ENCODE results near the gene MRPL14. TPM values are rescaled to one million over a fixed set of nuclear protein-coding genes. Genes with fewer than 3 reads are reported as not detected.
A peak's percentile ranks its signal among the peaks of the same experiment; 100 is the strongest.

The MRPL14 gene
- total RNA-seq, 2 experiments from 2014 or later: 37.6 to 47.2 TPM

- no peak for DNase-seq
- no peaks in the 10 kb centered on the region for H3K36me3 Mint-ChIP-seq (ENCODE audit: low read depth)
- peaks cover 21% of the 10 kb centered on the region for H3K4me1 Mint-ChIP-seq
- no peaks in the 10 kb centered on the region for H3K9me3 Mint-ChIP-seq
- POLR2A ChIA-PET: no interaction called here
- H3K27me3 Mint-ChIP-seq: peaks cover 18% of the 10 kb centered on the region
- CTCF ChIA-PET: interaction anchor here (0.8 to 4.8 kb wide), 5 partner anchors 8 to 303 kb away, joined by 3 to 38 read pairs (median 5); partner anchors contain the start of gene VEGFA
- peak overlapping the region; percentile 44 for H3K4me3 Mint-ChIP-seq
- peak overlapping the region; percentile 66 for H3K27ac Mint-ChIP-seq
These were observed 55.4 kb downstream of the MRPL14 start for GRCh38 chr6:44071670-44072451.

DNA sequence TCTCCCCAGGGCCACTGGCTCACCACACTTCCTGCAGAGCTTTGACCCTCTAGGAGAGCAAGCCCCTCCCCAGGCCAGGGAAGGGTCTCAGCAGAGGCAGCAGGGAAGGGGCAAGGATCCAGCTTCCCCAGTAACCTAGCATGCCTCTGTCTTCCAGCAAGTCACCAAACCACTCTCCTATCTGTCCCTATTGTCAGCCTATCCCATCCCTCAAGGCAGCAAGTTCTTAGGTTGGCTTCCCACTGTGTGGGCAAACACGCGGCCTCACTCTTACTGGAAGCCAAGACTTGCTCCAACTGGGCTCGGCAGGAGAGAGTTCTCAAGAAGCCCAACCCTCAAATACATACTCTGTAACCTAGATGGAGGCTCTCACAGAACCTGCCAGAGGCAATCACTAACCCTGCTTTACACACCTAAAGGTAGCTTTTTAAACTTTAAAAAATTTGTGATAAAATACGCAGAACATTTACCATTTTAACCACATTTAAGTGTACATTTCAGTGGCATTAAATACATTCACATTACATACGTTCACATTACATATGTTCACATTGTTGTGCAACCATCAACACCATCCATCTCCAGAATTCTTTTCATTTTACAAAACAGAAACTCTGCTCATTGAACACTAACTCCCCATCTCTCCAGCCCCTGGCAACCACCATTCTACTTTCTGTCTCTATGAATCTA is 58.5 kb downstream of the MRPL14 start:
- CTCF ChIA-PET: interaction anchor here (0.6 to 1.2 kb wide), 4 partner anchors 11 to 307 kb away, joined by 3 to 4 read pairs (median 4); no protein-coding TSS in a partner anchor

GRCh38 chr6:44067173-44068139 is 59.8 kb downstream of the MRPL14 start:
- peaks cover 18% of the 10 kb centered on the region for H3K27me3 Mint-ChIP-seq
- no peak overlapping the region for H3K27ac Mint-ChIP-seq
- DNase-seq: no peak
- ChIA-PET CTCF (interaction anchor here (0.6 to 1.4 kb wide), 7 partner anchors 8 to 305 kb away, joined by 3 to 8 read pairs (median 3); no protein-coding TSS in a partner anchor), POLR2A (no interaction called here)
- H3K9me3 Mint-ChIP-seq: no peaks in the 10 kb centered on the region
- no peaks in the 10 kb centered on the region for H3K36me3 Mint-ChIP-seq (ENCODE audit: low read depth)
- no peak overlapping the region for H3K4me3 Mint-ChIP-seq
- peaks cover 3% of the 10 kb centered on the region for H3K4me1 Mint-ChIP-seq

More for the DNA sequence above, 58.5 kb downstream of the MRPL14 start:
- Mint-ChIP-seq H3K4me1 (peaks cover 9% of the 10 kb centered on the region), H3K27me3 (peaks cover 18% of the 10 kb centered on the region), H3K4me3 (no peak overlapping the region), H3K9me3 (no peaks in the 10 kb centered on the region), H3K27ac (no peak overlapping the region), H3K36me3 (ENCODE audit: low read depth) (no peaks in the 10 kb centered on the region)
- no peak for DNase-seq
- POLR2A ChIA-PET: no interaction called here

- H3K4me1 Mint-ChIP-seq: no peaks in the 10 kb centered on the region
- no peaks in the 10 kb centered on the region for H3K9me3 Mint-ChIP-seq
- peaks cover 18% of the 10 kb centered on the region for H3K27me3 Mint-ChIP-seq
- no peak overlapping the region for H3K27ac Mint-ChIP-seq
- no peaks in the 10 kb centered on the region for H3K36me3 Mint-ChIP-seq (ENCODE audit: low read depth)
- DNase-seq: no peak
- H3K4me3 Mint-ChIP-seq: no peak overlapping the region
- ChIA-PET POLR2A (no interaction called here), CTCF (interaction anchor here (0.6 to 2.1 kb wide), 4 partner anchors 8 to 318 kb away, joined by 3 to 11 read pairs (median 6); no protein-coding TSS in a partner anchor)
These were observed 60.7 kb downstream of the MRPL14 start for GRCh38 chr6:44066394-44067172.

DNA sequence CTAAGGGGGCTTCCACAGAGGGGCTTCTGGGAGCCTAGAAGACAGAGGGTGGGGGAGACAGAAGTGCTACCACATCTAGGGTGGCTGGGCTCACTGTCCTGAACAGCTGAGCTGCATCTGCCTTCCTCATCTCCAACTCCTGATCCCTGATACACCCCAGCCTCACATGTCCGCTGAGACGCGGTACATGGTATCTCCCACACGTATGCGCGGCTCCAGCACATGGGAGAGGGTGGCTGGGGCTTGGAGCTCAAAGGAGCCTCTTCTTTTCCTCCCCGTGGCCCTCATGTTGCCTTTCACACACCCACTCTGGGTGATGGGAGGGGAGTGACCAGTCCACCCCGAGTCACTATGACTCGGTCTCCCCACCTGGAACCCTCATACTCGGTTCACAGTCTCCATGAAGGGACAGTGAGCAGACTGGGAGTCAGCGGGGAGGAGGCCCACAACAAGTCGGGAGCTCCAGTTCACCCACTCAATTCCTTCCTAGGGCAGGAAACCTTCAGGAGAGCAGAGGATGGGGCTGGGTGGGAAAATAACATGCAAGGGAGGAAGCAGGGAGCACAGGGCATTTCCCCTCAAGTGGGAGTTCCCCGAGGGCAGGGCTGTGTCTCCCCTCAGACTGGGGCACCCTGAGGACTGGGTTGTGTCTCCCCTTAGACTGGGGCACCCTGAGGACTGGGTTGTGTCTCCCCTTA is 61.7 kb downstream of the MRPL14 start:
- no peak overlapping the region for H3K4me3 Mint-ChIP-seq
- no peak for DNase-seq
- H3K4me1 Mint-ChIP-seq: no peaks in the 10 kb centered on the region
- H3K27me3 Mint-ChIP-seq: peaks cover 13% of the 10 kb centered on the region
- no peaks in the 10 kb centered on the region for H3K36me3 Mint-ChIP-seq (ENCODE audit: low read depth)
- no peaks in the 10 kb centered on the region for H3K9me3 Mint-ChIP-seq
- H3K27ac Mint-ChIP-seq: no peak overlapping the region
- CTCF ChIA-PET: interaction anchor here (0.6 to 2.1 kb wide), 6 partner anchors 9 to 361 kb away, joined by 3 to 11 read pairs (median 3); no protein-coding TSS in a partner anchor
- POLR2A ChIA-PET: no interaction called here

DNA sequence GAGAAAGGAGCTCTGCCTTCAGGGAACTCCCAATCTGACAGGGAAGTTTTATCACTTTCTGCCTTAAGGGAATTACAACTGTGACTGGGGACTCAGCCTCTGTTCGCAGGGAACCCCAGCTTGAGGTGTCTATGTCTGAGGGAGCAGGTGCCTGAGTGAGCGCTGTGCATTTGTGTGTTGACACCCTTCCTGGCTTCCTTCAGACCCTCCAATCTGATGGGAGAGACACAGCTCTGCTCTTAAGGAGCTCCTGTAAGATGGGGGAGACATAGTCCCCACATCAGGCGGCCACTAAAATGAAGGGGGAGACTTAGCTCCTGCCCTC is 62.3 kb downstream of the MRPL14 start:
- no peaks in the 10 kb centered on the region for H3K36me3 Mint-ChIP-seq (ENCODE audit: low read depth)
- H3K4me3 Mint-ChIP-seq: no peak overlapping the region
- H3K9me3 Mint-ChIP-seq: no peaks in the 10 kb centered on the region
- CTCF ChIA-PET: interaction anchor here (0.6 to 2.1 kb wide), 6 partner anchors 10 to 295 kb away, joined by 3 to 11 read pairs (median 3); partner anchors contain the start of gene VEGFA
- POLR2A ChIA-PET: no interaction called here
- no peak for DNase-seq
- H3K27me3 Mint-ChIP-seq: peaks cover 7% of the 10 kb centered on the region
- H3K27ac Mint-ChIP-seq: no peak overlapping the region
- H3K4me1 Mint-ChIP-seq: no peaks in the 10 kb centered on the region

DNA sequence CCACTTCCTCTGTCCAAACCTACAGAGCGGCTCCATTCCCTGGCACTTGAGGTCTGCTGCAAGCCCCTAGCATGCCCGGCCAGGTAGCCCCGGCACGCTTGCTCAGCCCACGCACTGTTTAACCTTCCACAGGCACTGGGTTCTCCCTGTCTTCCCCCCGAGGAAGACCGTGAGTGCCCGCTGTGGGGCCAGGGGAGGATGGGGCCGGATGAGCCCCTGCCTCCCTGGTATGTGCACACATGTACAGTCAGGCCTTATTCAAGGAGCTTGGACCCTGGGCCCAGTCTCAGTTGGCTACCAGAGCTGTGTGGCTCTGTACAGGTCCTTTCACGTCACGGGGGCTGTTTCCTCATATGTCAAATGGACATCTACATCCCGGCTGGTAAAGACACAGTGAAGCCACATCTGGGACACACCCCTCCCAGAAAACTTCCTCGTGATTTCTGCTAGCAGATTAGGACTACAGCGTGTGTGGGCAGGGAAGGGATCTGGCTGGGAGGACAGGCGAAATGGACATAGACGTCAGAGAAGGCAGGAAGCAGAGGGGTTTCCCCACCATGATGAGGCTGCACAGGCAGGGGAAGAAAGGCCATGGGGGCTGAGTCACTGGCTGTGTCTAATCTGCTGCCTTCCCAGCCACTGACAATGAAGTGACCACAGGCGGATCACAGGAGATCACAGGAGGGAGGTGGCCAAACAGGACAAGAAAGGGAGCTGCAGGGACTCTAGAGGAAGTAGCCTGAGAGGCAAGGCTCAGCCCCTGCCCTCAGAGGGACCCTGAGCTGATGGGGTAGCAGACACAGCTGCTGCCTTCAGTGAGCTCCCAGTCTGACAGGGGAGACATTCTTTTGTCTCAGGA is 62.9 kb downstream of the MRPL14 start:
- no peaks in the 10 kb centered on the region for H3K4me1 Mint-ChIP-seq
- no peak for DNase-seq
- ChIA-PET CTCF (interaction anchor here (0.6 to 2.1 kb wide), 11 partner anchors 9 to 295 kb away, joined by 3 to 11 read pairs (median 3); partner anchors contain the start of gene VEGFA), POLR2A (no interaction called here)
- no peak overlapping the region for H3K4me3 Mint-ChIP-seq
- no peaks in the 10 kb centered on the region for H3K36me3 Mint-ChIP-seq (ENCODE audit: low read depth)
- no peak overlapping the region for H3K27ac Mint-ChIP-seq
- H3K27me3 Mint-ChIP-seq: peaks cover 9% of the 10 kb centered on the region
- peaks cover 2% of the 10 kb centered on the region for H3K9me3 Mint-ChIP-seq

- H3K9me3 Mint-ChIP-seq: peaks cover 2% of the 10 kb centered on the region
- H3K4me3 Mint-ChIP-seq: no peak overlapping the region
- DNase-seq: no peak
- no peak overlapping the region for H3K27ac Mint-ChIP-seq
- ChIA-PET CTCF (interaction anchor here (0.6 to 2.1 kb wide), 12 partner anchors 8 to 294 kb away, joined by 3 to 8 read pairs (median 4); partner anchors contain the start of gene VEGFA), POLR2A (no interaction called here)
- H3K27me3 Mint-ChIP-seq: peaks cover 8% of the 10 kb centered on the region
- H3K36me3 Mint-ChIP-seq (ENCODE audit: low read depth): no peaks in the 10 kb centered on the region
- H3K4me1 Mint-ChIP-seq: peaks cover 2% of the 10 kb centered on the region
These were observed 63.6 kb downstream of the MRPL14 start for GRCh38 chr6:44063561-44064059.
